Neural progenitor cell (in vitro differentiated cells): ENCODE measurements around the gene ARHGEF4.

ENCODE experiments used
- EZH2 ChIP-seq: fragments of 200-600 bp; sonication (generic); IDR thresholded peaks from 2 replicates; pipeline ENCODE4 v1.6.1; 2017; ENCODE audit warnings: antibody characterized with exemption, mild to moderate bottlenecking, moderate library complexity
- EZH2phosphoT487 ChIP-seq: fragments of 200-600 bp; sonication (generic); IDR thresholded peaks from 2 replicates; pipeline ENCODE4 v1.6.1; 2017; ENCODE audit warnings: antibody characterized with exemption
- TF ChIP-seq, protein P1 (sequence below): fragments of 200-600 bp; sonication (generic); IDR thresholded peaks from 2 replicates; pipeline ENCODE4 v1.5.1; 2017; ENCODE audit warnings: antibody characterized with exemption, mild to moderate bottlenecking

DNA sequence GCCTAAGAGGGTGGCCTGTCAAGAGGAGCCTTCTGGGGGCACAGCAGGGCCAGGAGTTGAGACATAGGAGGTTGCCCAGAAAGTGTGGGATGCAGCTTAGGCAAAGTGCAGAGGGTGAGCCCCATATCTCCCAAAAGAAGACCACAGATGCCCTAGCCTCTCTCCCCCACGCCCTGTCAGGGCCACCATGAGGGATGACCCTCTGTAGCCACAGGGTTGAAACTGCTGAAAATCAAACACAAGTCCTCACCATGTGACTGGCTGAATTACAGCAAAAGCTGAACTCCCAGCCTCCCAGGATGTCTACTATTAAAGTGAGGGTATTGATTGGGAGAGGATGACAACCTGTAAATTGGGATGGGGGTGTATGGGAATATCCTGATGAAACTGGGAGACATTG, 37.4 kb upstream of the ARHGEF4 start:
- TF ChIP-seq, protein P1, sequence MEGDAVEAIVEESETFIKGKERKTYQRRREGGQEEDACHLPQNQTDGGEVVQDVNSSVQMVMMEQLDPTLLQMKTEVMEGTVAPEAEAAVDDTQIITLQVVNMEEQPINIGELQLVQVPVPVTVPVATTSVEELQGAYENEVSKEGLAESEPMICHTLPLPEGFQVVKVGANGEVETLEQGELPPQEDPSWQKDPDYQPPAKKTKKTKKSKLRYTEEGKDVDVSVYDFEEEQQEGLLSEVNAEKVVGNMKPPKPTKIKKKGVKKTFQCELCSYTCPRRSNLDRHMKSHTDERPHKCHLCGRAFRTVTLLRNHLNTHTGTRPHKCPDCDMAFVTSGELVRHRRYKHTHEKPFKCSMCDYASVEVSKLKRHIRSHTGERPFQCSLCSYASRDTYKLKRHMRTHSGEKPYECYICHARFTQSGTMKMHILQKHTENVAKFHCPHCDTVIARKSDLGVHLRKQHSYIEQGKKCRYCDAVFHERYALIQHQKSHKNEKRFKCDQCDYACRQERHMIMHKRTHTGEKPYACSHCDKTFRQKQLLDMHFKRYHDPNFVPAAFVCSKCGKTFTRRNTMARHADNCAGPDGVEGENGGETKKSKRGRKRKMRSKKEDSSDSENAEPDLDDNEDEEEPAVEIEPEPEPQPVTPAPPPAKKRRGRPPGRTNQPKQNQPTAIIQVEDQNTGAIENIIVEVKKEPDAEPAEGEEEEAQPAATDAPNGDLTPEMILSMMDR: no peak
- no peak for TF ChIP-seq EZH2
- no peak for TF ChIP-seq EZH2phosphoT487
